Fibroblast of lung (primary cell): Measurements from ENCODE around the gene PSMD11. TPM values are rescaled to one million over a fixed set of nuclear protein-coding genes. Genes with fewer than 3 reads are reported as not detected.

ENCODE experiments used
- DNase-seq, 2 donors: peaks; one replicate each; pipeline versions ENCODE4 v3.0.0 to v3.0.0-alpha.2; 2010; ENCODE audit warnings: low read depth in 2 of 2
- H2AFZ ChIP-seq: 2 replicates; pipeline ENCODE4 v1.5.1; 2012; ENCODE audit warnings: low read length, control low read depth, inconsistent platforms
- H3K27ac ChIP-seq: 2 replicates; pipeline ENCODE4 v1.5.1; 2011; ENCODE audit warnings: low read length, control low read depth; ENCODE audit not compliant: insufficient read depth
- H3K27me3 ChIP-seq: 2 replicates; pipeline ENCODE4 v1.5.1; 2011; ENCODE audit warnings: mild to moderate bottlenecking, low read length; ENCODE audit not compliant: control insufficient read depth, insufficient read depth
- H3K36me3 ChIP-seq: 2 replicates; pipeline ENCODE4 v1.5.1; 2011; ENCODE audit warnings: low read length; ENCODE audit not compliant: control insufficient read depth, insufficient read depth
- H3K4me1 ChIP-seq: 2 replicates; pipeline ENCODE4 v1.5.1; 2011; ENCODE audit warnings: low read length; ENCODE audit not compliant: control insufficient read depth, insufficient read depth; ENCODE audit errors: extremely low read depth
- H3K4me2 ChIP-seq: 2 replicates; pipeline ENCODE4 v1.5.1; 2011; ENCODE audit warnings: low read length, control low read depth; ENCODE audit not compliant: insufficient read depth; ENCODE audit errors: extremely low read depth
- H3K4me3 ChIP-seq, 4 experiments: fragments of 200-600 bp in 1 of 4; sonication (generic) in 1 of 4; replicated peaks in 1 of 4; 2 replicates each; pipeline ENCODE4 v1.5.1; 2011 to 2016; ENCODE audit warnings: low read length in 4 of 4, low read depth in 3 of 4, mild to moderate bottlenecking in 3 of 4, control low read depth in 2 of 4, inconsistent platforms in 1 of 4, mixed read lengths in 1 of 4; ENCODE audit not compliant: insufficient read depth in 1 of 4; ENCODE audit errors: control extremely low read depth in 1 of 4
- H3K79me2 ChIP-seq: 2 replicates; pipeline ENCODE4 v1.5.1; 2012; ENCODE audit warnings: mild to moderate bottlenecking, low read length, inconsistent platforms; ENCODE audit not compliant: control insufficient read depth, insufficient read depth
- H3K9ac ChIP-seq: 2 replicates; pipeline ENCODE4 v1.5.1; 2011; ENCODE audit warnings: mild to moderate bottlenecking, low read length, control low read depth; ENCODE audit not compliant: insufficient read depth
- H3K9me3 ChIP-seq: 2 replicates; pipeline ENCODE4 v1.5.1; 2012; ENCODE audit warnings: low read depth, low read length; ENCODE audit not compliant: control insufficient read depth, insufficient read depth
- H4K20me1 ChIP-seq: 2 replicates; pipeline ENCODE4 v1.5.1; 2011; ENCODE audit warnings: low read length; ENCODE audit not compliant: control insufficient read depth, insufficient read depth; ENCODE audit errors: extremely low read depth
- CTCF ChIP-seq, 2 donors: IDR thresholded peaks in 1 of 2; conservative IDR thresholded peaks in 1 of 2; 1 replicate in 1 of 2; 2 replicates in 1 of 2; pipeline ENCODE4 v1.5.1; 2011 to 2012; ENCODE audit warnings: low read length in 2 of 2, control low read depth in 1 of 2, inconsistent platforms in 1 of 2, low read depth in 1 of 2, mild to moderate bottlenecking in 1 of 2
- EZH2 ChIP-seq: IDR thresholded peaks from 2 replicates; pipeline ENCODE4 v1.5.1; 2012; ENCODE audit warnings: low read length, control low read depth, mild to moderate bottlenecking; ENCODE audit errors: missing control alignments
- polyA plus RNA-seq, 2 donors: library from polyadenylated mRNA; depleted of rRNA in 1 of 2; stranded (reverse) in 1 of 2; unstranded in 1 of 2; fragments of >200 nt; gene quantifications; 2 replicates each; pipeline ENCODE4 v1.2.1, GENCODE V29; 2011 to 2012; ENCODE audit warnings: missing spikeins in 1 of 2
- total RNA-seq: library from RNA; depleted of rRNA; stranded (reverse); fragments of >200 nt; gene quantifications from 2 replicates; pipeline ENCODE4 v1.2.1, GENCODE V29; 2014

PSMD11 gene
- total and polyA plus RNA-seq, 2 donors (not counting 1 experiment from before 2014, with no cell fraction given): 74.1 to 77.9 TPM

- TF ChIP-seq EZH2 (no peak), CTCF (conservative IDR thresholded peaks at IDR 0.05 in 1 of 2, IDR thresholded peaks at IDR 0.05 in 1 of 2; ENCODE audit: low read depth in 1 of 2, low read length in 2 of 2) (no peak)
- Histone ChIP-seq H3K79me2 (no peaks in the 10 kb centered on the region), H3K27ac (no peak overlapping the region), H3K9me3 (no peaks in the 10 kb centered on the region), H3K4me1 (peaks cover 4% of the 10 kb centered on the region), H2AFZ (no peak overlapping the region), H4K20me1 (no peaks in the 10 kb centered on the region), H3K4me3 (no peak overlapping the region), H3K27me3 (no peaks in the 10 kb centered on the region), H3K9ac (no peak overlapping the region), H3K4me2 (no peak overlapping the region), H3K36me3 (no peaks in the 10 kb centered on the region)
- no peak for DNase-seq
Measured at GRCh38 chr17:32498391-32498790, 54.1 kb downstream of the PSMD11 start.

GRCh38 chr17:32502013-32502412 lies 57.7 kb downstream of the PSMD11 start:
- Histone ChIP-seq H3K9ac (no peak overlapping the region), H3K36me3 (no peaks in the 10 kb centered on the region), H3K79me2 (no peaks in the 10 kb centered on the region), H3K27ac (no peak overlapping the region), H4K20me1 (no peaks in the 10 kb centered on the region), H3K4me3 (no peak overlapping the region), H3K27me3 (no peaks in the 10 kb centered on the region), H3K4me1 (peaks cover 6% of the 10 kb centered on the region), H2AFZ (no peak overlapping the region), H3K9me3 (no peaks in the 10 kb centered on the region), H3K4me2 (no peak overlapping the region)
- TF ChIP-seq CTCF (conservative IDR thresholded peaks at IDR 0.05 in 1 of 2, IDR thresholded peaks at IDR 0.05 in 1 of 2; ENCODE audit: low read depth in 1 of 2, low read length in 2 of 2) (no peak), EZH2 (no peak)
- no peak for DNase-seq

- peak in 1 of 2 donors; percentile 12 for DNase-seq
- H3K27me3 ChIP-seq: no peaks in the 10 kb centered on the region
- H3K9ac ChIP-seq: no peak overlapping the region
- H3K36me3 ChIP-seq: no peaks in the 10 kb centered on the region
- TF ChIP-seq EZH2: no peak
- no peak for TF ChIP-seq CTCF (conservative IDR thresholded peaks at IDR 0.05 in 1 of 2, IDR thresholded peaks at IDR 0.05 in 1 of 2; ENCODE audit: low read depth in 1 of 2, low read length in 2 of 2)
- no peaks in the 10 kb centered on the region for H3K9me3 ChIP-seq
- no peak overlapping the region for H3K4me3 ChIP-seq
- no peak overlapping the region for H3K27ac ChIP-seq
- no peak overlapping the region for H2AFZ ChIP-seq
- no peaks in the 10 kb centered on the region for H3K79me2 ChIP-seq
- no peak overlapping the region for H3K4me2 ChIP-seq
- H4K20me1 ChIP-seq: no peaks in the 10 kb centered on the region
- H3K4me1 ChIP-seq: peaks cover 6% of the 10 kb centered on the region
Measured at GRCh38 chr17:32502710-32503109, 58.4 kb downstream of the PSMD11 start.
